ENCODE results near the gene PRKCE.

Gene PRKCE

DNA sequence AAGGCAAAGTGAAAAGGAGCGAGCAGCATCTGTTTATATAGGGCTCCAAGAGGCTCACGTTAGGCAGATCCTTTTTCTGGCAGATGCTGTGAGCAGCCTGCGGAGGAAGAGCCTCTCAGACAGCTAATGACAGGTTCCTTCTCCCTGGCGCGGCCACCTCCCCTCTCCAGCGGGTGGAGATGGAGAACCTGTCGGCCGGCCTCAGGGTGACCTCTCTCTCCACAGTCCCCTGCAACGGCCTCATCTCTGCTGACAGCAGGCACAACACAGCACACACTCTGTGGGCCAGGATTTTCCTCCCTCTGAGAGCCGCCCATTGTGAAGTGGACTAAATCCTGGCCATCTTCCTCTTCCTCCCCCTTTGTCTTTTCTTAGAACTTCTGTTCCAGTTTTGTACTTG is 119.8 kb downstream of the PRKCE start:
- TF ChIP-seq, protein P1, sequence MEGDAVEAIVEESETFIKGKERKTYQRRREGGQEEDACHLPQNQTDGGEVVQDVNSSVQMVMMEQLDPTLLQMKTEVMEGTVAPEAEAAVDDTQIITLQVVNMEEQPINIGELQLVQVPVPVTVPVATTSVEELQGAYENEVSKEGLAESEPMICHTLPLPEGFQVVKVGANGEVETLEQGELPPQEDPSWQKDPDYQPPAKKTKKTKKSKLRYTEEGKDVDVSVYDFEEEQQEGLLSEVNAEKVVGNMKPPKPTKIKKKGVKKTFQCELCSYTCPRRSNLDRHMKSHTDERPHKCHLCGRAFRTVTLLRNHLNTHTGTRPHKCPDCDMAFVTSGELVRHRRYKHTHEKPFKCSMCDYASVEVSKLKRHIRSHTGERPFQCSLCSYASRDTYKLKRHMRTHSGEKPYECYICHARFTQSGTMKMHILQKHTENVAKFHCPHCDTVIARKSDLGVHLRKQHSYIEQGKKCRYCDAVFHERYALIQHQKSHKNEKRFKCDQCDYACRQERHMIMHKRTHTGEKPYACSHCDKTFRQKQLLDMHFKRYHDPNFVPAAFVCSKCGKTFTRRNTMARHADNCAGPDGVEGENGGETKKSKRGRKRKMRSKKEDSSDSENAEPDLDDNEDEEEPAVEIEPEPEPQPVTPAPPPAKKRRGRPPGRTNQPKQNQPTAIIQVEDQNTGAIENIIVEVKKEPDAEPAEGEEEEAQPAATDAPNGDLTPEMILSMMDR (IDR thresholded peaks at IDR 0.05; ENCODE audit: borderline replicate concordance, insufficient read depth, low read depth, low read length), result no peak
- no peak overlapping the region for H3K4me3 ChIP-seq (ENCODE audit: low read depth, low read length)

DNA sequence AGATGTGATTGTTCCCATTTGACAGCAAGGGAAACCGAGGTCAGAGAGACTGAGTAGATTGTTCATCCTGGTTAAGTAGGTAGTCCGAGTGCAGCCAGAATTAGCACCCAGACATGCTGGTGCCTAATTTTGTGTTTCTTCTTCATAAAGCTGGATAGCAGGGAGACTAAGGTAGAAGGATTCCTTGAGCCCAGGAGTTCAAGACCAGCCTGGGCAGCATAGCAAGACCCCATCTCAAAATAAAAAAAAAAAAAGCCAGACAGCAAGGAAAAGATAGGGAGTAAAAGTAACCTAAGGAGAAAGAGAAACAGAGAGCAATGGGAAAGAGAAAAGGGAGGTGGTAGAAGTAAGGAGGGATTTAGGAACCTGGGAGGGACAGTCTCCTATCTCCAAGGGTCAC is 120.6 kb downstream of the PRKCE start:
- TF ChIP-seq, protein P1 (IDR thresholded peaks at IDR 0.05; ENCODE audit: borderline replicate concordance, insufficient read depth, low read depth, low read length), result no peak
- no peak overlapping the region for H3K4me3 ChIP-seq (ENCODE audit: low read depth, low read length)

DNA sequence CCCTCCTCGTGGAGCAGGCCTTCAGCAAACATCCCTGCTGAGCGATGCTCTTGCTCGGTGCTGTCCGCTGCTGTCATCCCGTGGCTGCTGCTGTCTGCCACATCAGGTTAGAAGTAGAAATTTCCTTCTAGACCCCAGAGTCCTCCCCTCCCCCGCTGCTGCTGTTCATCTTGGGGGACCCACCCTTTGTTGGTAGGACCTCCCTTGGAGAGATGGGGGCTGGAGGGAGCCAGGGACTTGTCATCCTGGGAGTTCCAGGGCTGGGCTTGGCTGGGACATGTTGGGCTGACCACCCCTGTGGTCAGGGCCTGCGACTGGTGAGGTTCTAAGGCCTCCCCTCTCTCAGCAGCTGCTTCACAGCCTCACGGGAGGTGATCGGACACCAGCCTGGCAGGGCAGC is 122.4 kb downstream of the PRKCE start:
- no peak overlapping the region for H3K4me3 ChIP-seq (ENCODE audit: low read depth, low read length)
- TF ChIP-seq, protein P1 (IDR thresholded peaks at IDR 0.05; ENCODE audit: borderline replicate concordance, insufficient read depth, low read depth, low read length), result no peak

DNA sequence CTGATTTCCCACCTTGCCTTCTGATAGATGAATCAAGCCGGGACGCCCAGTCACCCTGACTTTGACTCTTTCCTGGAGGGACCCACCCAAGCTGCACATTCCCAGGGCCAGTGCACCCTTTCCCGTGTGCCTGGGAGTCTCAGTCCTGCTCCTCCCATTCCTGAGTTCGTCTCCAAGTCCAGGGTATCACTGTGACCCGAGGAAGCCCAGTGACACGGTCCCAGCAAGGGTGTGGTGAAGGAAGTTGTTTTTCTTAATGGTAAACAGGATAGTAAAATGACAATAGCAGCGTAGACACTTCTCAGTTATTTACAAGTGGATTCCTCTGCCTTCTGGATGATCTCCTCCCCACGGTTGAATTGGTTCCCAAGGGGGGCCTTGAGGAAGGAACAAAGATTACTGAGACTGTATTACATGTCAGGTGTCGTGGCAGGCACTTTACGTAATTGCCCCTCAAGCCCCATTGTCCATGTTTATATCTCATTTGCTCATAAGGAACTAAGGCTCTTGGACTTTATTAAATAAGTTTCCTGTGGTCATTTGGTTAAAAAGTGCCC is 123.3 kb downstream of the PRKCE start:
- H3K4me3 ChIP-seq (ENCODE audit: low read depth, low read length), result no peak overlapping the region
- TF ChIP-seq, protein P1 (IDR thresholded peaks at IDR 0.05; ENCODE audit: borderline replicate concordance, insufficient read depth, low read depth, low read length), result no peak

DNA sequence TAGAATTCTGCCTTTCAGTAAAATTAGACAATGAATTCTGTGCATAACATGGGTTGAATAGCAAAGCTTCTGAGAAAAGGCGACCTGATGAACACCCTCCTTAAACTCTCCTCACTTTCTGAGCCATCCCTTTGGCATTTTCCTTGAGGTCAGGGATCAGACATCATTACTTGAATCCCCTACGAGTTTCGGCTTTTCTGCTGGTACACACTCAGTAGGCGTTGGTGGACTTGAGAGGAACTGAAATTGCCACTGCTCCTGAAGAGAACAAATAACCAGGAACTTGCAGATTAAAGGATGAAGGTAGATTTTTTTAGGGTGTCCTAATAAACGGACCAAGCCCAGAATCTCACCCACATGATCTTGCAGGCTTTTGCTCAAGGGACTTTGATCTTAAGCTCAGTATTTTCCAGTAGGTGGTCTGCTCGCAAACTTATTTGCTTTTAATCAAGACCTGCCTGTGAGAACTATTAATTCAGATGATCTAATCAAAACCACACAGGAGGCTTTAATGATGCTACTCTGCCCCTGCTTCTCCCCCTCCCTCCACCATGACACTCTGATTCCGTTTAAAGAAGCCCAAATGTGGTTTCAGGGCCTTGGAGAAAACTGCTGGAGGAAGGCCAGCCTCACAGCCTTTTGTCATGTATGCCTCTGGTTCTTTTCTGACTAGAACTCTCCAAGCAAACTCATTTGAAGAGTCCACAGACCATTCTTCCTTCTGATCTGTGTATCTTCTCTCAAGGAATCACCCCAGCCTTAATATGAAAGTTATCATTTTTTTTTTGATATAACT is 124.9 kb downstream of the PRKCE start:
- TF ChIP-seq, protein P1 (IDR thresholded peaks at IDR 0.05; ENCODE audit: borderline replicate concordance, insufficient read depth, low read depth, low read length), result no peak
- H3K4me3 ChIP-seq (ENCODE audit: low read depth, low read length), result no peak overlapping the region

DNA sequence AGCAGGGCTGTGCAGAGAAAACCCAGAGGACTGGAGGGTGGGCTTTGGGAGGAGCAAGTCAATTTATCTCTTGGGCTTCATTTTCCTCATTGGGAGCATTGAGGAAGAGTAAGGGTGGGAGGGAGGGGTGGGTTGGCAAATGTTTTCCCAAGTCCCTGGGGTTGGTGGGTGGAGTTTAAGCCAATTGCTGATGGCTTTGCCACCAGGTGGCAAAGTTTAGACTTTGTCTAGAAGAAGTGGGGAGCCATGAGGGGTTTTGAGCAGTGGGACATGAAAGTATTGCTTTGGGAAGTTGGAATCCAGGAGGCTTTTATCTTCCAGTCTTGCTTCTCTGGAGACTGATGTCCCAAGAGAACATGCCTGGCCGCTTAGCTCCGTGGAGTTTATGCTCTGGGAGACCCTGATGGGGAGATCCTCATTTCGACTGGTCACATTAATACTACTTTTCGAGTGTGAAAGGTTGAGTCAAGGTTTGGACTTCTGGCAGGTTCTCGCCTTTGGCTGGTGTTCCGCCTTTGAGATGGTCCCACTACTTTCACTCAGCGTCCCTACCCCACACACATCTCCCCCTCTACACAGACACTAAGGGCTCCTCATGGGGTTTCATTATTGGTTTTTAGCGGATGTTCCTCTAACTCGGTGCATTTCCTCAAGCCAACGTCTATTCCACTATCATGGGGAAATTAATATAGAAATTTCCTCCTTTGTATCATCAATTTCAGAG is 126.7 kb downstream of the PRKCE start:
- no peak overlapping the region for H3K4me3 ChIP-seq (ENCODE audit: low read depth, low read length)
- TF ChIP-seq, protein P1 (IDR thresholded peaks at IDR 0.05; ENCODE audit: borderline replicate concordance, insufficient read depth, low read depth, low read length), result no peak
